Stimulated activated CD8-positive, alpha-beta memory T cell treated with anti-CD3 and anti-CD28 coated beads, Interleukin-15, amount 100 ng/mL, for 1 hour (primary cell): Measurements from ENCODE around the gene PTPRJ.
"Not testable (repeated sequence)": the region's sequence is repeated elsewhere in the genome, so short reads cannot be mapped to it uniquely, and the experiment has no call there.

Experiments used
- DNase-seq: peaks from one replicate; pipeline ENCODE4 v3.0.0-alpha.2; 2020; ENCODE audit warnings: low read depth

PTPRJ gene

DNA sequence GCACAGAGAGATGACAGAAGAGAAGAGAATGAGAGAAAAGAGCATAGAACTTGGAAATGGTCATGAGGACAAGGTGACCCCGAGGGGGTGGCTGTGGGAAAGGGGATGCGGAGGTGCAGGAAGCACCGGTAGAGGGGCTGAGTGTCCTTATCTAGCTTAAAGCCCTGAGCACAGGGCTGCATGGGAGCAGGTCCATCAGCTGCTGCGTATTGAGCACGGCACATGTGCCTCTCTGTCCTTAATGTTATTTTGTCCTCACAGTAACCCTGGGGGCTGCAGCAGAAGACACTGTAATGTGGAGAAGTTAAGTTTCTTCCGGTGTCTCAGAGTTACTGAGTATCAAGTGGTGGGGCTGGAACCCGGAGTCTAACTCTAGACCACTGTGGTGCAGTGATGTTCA lies 141.9 kb downstream of the PTPRJ start:
- no peak for DNase-seq

DNA sequence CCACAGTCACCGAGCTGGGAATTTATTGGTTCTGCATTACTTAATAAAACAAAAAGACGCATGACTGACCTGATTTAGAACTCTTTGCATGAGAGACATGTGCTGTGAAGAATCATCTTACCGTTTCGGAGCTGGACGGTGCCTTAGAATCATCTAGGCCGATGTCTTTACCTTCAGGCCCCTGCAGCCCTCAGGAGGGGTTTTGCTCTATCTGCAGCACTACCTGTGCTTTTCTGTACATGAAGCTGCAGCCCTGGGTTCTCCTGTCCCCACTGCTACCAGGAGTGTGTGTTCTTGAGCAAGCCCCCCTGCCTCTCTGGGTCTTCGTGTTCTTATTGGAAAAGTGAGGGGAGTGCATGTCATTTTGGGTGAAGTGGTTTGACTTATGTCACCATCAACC lies 142.3 kb downstream of the PTPRJ start:
- DNase-seq = no peak

DNA sequence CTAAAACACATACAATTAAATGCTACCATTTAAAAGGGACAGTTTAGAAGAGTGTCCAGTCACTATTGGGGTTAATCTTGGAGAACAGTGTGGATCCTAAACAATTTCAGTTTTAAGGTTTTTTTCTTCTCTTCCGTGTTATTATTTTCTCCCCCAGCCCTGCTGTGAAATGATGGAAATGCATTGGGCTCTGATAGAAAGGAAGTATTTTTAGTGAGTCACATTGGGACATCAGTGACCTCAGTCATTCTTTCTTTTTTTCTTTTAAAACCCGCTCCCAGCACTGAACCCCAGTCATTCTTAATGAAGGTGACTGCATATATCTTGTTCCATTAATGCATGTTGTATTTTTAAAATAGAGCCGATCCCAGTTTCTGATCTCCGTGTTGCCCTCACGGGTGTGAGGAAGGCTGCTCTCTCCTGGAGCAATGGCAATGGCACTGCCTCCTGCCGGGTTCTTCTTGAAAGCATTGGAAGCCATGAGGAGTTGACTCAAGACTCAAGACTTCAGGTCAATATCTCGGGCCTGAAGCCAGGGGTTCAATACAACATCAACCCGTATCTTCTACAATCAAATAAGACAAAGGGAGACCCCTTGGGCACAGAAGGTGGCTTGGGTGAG lies 143.0 kb downstream of the PTPRJ start:
- no peak for DNase-seq

DNA sequence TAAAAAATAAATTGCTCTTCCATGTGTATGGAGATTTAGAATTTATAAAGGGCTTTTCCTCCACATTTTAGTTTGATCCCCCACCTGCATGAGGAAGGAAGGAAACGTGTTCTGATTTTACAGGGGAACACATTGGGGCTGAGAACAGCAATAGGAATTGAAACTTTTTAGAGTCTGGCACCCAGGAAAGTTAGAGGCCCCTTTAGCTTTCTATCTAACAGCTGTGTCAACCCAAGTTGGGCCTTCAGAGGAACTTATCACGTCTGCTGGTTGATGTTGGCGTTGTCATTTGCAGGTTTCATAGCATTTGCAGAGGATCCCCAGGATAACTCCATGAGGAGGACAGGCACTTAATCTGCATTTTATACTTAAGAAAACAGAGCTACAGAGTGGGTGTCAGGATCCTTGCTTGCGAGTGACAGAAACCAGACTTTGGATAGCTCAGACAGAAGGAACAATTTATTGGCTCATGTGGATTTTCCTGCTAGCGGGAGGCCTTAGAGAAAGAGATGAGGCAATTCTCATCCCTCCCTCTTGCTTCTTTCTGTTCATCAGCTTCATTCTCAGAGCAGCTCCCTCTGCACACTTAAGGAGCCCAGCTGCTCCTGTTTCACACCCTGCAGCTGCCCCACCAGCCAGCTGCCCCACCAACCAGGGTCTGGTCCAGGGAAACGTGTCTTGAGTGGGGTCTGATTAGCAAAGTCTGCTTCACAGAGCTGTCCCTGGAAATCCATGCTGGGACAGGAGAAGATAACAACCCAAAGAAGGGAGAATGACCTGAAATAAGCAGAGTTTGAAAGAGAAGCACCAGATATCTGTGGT lies 143.8 kb downstream of the PTPRJ start:
- no peak for DNase-seq

DNA sequence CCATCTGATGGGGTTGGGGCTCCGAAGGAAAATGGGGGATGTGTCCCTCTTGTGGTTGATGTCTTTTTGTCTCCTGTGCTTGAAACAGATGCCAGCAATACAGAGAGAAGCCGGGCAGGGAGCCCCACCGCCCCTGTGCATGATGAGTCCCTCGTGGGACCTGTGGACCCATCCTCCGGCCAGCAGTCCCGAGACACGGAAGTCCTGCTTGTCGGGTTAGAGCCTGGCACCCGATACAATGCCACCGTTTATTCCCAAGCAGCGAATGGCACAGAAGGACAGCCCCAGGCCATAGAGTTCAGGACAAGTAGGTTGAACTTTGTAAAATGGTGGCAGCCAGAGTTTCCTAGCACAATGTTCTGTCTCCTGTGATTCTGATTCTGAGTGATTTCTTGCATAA lies 144.5 kb downstream of the PTPRJ start:
- no peak for DNase-seq

DNA sequence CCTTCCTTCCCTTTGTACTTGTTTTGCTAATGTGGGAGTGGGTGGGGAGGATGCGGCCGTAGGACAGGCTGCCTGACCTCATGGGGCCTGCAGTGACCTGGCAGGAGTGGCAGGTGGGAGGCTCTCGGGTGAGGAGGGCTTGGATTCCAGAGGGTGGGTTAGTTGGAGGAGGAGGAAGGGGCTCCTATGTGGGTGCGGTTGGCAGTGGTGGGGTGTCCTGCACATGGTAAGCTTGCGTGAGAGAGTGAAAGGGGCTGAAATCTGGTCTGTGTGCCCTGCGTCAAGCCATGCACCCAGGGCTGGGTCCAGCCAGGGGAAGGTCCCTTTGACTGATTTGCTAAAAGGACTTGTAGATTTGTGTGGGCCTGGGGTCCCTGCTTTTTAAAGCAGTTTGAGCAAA lies 145.5 kb downstream of the PTPRJ start:
- no peak for DNase-seq

DNA sequence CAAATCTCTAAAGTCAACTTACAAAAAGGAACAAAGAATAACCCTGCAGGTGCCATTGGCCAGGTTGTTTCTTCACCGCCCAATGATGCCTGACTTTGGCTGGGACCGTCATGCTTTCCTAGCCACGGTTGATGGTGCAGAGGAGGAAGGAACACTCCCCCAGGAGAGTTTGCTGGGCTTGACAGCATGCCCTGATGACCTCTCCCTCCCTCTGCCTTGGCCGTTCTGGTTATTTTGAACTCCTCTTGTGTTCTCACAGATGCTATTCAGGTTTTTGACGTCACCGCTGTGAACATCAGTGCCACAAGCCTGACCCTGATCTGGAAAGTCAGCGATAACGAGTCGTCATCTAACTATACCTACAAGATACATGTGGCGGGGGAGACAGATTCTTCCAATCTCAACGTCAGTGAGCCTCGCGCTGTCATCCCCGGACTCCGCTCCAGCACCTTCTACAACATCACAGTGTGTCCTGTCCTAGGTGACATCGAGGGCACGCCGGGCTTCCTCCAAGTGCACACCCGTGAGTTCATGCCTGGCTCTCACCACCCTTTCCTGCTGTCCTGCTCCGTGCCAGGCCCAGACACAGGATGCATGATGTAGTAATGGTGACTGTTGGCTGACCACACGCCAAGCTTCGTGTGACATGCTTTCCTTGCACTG lies 147.3 kb downstream of the PTPRJ start:
- DNase-seq = no peak

DNA sequence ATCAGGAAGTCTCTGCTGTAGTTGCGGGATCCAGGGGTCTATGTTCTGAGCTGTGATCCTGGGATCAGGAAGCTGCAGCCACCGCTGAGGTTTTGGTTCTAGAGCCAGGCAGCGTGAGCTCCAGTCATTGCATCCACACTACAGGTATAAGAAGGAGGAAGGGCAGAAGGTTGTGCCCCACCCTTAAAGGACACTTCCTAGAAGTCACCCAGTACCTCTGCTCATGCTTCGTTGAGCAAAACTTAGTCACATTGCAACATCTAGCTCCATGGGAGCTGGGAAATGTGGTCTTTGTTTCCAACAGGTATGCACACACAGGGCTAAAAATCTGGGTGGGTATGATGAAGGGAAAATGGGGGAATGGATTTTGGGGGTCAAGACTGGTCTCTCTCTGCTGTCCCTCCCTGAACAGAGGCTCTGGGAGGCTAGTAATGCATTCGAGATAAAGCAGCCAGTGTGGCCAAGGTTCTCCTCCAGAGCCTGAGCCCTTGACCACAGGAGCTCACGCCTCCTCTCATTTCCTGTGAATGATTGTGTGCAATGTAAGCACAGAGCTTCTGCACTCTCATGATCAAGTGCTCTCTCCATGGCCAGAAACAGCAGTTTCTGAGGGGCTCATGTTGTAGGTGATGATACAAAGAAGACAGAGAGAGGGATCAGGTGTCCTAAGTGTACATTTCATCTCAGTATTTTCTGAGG lies 149.5 kb downstream of the PTPRJ start:
- no peak for DNase-seq

DNA sequence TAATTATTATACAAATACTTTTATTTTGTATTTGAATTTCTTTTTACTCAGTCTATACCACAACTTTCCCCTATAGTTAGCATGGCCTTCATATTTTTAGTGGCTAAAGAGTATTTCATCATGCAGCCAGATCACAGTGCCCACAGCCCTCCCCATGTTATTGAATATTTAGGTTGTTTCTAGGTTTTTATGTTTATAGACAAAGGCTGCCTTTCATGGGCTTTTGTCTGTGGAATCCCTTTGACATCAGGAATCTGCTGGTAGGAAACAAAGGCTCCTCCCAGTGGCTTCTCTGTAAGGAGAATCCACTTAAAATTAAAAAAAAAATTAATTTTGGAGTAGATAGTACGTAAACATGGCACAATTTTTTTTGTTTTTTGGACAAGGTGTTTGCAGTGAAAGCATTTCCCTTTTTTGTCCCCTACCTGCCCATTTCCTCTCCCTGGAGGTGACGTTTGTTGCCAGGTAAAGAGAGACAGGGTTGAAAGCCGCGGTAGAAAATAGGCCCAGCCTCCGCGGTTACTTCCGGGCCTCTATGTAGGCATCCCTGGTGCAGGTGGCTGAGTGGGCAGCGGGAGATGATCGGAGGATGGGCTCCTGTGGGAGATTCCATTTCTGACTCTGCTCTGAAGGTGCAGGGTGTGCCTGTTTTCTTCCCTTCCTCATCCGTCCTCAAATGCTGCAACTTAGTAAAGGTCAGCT lies 154.0 kb downstream of the PTPRJ start:
- DNase-seq = no peak

DNA sequence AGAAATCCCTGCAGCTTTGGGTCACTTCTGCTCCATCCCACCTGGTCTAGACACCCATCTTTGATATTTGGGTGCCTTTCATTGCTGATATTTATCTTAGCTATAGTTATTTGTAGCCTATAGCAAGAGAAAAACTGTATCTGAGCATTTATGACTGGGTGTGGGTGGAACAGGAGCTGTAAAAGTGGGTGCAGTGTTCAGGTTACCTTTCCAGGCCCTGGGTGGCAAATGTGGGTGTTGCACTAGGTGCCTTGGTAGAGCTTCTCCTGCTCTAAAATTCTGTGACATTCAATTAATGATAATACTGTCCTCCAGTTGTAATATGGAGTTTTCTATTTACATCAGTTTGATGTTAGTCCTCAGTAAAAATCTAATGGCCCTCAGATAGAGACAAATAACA lies 157.9 kb downstream of the PTPRJ start:
- no peak for DNase-seq

DNA sequence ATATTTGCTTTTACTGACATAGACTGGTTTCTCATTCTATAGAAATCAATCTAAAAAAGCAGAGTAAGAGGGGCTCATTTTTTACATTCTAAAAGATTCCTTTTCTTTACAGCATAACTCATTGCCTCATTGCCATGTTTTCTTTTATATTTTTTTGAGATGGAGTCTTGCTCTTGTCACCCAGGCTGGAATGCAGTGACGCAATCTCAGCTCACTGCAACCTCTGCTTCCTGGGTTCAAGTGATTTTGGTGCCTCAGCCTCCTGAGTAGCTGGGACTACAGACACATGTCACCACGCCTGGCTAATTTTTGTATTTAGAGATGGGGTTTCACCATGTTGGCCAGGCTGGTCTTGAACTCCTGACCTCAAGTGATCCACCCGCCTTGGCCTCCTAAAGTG lies 159.5 kb downstream of the PTPRJ start:
- DNase-seq = not testable (repeated sequence)

DNA sequence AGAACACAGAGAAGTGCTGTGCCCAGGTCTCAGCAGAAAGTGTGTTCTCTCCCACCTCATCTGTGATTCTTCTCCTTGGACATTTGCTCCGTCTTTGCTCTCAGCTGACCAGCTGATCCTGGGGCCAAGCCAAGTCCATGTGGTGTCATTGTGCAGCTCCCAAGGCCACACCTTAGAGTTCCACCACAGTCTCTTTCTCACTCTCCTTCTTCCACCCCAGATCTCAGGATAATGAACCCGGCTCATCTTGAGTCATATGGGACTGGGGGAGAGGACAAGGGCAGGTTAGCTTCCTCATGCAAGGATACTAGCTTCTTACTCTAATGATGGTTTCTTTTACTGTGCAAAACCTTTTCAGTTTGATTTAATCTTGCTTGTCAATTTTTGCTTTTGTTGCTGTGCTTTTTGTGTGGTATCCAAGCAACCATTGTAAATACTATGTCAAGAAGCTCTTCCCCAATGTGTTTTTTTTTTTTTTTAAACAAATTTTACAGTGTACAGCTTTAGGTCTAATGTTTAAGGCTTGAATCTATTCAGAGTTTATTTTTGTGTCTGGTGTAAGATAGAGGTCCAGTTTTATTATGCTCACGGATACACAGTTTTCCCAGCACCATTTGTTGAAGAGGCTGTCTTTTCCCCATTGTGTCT lies 161.2 kb downstream of the PTPRJ start:
- DNase-seq = no peak

DNA sequence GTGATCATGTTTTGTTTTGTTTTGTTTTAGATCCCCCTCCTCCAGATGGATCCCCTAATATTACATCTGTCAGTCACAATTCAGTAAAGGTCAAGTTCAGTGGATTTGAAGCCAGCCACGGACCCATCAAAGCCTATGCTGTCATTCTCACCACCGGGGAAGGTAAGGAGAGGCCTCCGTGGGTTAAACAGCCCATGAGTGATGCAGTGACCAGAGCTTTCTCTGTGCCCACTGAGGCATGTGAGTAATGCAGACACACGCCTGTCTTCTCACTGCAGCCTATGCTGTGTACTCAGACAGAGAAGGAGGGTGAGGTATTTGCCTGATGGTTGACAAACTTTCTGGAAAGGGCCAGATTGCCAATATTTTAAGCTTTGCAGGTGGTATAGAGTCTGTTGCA lies 162.5 kb downstream of the PTPRJ start:
- DNase-seq = no peak

DNA sequence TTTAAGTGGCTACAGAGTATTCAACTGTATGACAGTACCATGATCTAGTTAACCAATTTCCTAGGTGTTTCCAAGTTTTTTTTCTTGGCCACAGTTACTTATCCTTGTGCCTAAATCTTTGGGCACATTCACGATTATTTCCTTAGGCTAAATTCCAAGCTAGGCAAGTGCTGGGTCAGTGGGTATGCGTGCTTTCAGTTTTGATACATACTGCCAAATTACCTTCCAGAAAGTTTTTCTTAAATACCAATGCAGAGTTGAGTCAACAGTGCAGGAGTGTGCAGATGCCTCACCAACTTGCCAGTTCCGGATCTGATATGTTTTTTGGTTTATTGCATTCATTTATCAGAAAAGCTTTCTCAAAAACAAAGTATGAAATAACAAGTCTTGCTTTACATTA lies 168.4 kb downstream of the PTPRJ start:
- no peak for DNase-seq

DNA sequence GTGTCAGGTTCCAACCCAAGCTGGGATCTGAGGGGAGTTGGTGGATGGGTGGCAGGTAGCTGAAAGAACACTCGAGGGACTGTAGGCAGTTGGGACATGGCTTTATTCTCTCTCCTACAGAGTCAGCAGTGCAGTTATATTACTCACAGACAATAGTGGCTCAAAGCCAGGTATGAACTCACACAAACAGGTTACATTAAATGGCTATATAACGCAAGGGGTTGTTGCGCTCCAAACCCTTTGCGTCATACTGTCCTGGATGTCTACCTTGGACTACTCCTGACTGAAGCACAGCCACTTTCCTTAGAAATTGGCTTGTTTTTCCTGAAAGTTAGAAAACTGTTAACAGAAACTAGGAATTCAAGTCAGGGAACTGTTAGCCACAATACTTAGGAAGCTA lies 169.9 kb downstream of the PTPRJ start:
- no peak for DNase-seq

DNA sequence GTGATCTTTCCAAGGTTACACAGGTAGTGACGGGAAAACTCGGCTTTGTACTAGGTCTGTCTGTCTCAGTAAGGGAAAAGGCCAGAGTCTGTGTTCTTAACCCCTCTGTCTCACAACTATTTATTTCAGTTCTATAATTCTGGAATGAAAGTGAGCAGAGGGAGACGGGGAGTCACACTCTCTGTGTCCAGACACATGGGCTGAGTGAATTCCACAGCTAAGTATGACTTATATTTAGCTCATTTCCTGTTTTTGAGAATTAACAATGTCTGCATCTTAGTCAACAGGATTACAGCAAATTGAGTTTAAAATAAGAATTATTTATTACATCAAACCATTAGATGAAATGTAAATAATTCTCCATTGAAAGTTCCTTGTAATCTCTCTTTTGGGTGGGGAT lies 173.8 kb downstream of the PTPRJ start:
- DNase-seq = no peak

DNA sequence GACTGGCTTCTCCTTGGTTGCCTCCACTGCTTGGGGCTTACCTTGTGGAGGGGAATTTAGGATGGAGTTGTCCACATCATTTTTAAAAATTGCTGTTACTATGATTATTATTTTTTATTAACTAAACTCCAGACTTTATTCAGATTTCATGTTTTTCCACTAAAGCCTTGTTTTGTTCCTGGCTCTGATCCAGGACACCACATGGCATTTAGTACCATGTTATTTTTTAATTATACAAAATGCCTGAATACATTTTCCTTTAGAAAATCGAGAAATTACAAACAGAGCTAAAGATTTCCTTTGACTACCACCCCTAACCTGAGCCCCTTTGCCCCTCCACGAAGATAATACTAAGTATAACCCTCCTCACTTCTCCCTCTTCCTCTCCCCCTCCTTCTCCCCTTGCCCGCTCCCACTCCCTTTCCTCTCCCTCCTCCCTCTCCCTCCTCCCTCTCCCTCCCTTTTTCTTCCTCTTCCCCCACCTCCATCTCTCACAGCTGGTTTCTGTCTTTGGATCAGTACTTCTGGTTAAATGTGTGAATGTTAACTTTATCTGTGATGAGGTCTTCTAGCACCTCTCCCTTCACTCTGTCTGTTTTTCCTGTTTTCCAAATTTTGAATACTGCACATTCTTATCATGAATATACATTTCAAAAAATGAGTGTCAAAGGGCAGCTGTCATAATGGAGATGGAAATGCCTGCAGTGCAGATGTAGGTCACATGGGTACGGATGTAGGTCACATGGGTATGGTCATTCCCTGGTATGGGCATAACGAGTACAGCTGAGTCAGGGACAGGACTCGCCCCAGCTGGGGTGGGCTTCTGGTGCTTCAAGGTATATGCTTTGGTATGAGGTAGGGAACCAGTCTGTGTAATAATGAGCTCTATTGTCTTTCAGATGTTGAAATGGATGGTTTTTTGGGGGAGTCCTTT lies 181.9 kb downstream of the PTPRJ start:
- DNase-seq = no peak

DNA sequence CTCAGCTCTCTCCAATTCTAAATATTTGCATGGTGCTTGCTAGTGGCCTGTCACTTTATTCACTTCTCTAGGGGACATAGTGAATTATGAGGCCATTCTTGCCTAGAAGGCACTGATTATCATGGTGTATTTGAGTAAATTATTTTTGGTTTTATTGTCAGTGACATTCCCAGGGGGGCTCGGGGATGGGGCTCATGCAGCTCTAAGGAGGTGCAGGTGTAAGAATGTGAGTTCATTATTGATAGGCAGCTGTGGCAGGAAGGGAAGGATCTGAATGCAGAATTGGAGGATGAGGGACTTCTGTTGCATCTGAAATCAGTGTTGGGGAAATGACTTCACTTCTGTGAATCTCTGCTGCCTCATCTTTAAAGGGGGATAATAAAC lies 182.5 kb downstream of the PTPRJ start:
- DNase-seq = no peak

DNA sequence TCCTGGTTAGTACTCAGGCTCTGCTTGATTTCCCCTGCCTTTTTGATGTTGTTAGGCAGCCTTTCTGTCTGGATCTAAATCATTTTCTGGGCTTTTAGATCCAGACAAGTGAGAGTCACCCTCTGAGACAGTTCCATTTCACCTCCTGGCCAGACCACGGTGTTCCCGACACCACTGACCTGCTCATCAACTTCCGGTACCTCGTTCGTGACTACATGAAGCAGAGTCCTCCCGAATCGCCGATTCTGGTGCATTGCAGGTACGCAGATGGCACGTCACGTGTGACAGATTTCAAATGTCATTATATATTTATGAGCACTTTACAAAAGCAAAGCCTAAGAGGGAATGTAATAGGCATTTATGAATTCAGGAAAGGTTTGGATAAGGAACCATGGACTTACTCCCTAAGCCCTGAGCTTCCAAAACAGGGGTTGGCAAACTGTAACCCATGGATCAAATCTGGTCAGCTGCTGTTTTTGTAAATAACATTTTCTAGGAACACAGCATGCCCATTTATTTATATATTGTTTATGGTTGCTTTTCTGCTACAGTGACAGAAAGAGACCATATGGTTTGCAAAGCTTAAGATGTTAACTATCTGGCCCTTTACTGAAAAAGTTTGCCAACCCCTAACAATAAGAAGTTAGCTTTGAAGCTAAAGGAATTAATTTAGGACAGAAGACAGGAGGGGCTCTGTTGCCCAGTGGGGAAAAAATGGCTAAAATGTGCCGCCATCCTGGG lies 183.2 kb downstream of the PTPRJ start:
- DNase-seq = no peak

DNA sequence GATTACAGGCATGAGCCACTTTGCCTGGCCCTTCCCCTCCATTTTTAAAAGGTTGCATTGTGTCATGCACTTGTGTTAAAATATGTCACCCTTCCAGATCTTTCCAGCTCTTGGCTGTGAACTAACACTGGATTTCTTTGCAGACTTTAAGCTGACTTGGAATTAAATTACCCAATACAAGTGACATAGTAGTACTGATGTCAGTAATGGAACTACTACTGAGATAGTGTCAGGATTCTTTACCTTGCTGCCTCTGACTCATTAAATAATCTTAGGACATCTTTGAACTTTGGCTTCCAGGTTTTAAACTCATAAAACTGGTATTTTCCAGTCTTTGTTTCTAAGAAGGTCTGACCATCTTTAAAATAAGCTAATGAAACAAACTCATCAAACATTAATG lies 184.5 kb downstream of the PTPRJ start:
- no peak for DNase-seq
